ENCODE data around the gene APOLD1.
"Not testable (repeated sequence)": the region's sequence is repeated elsewhere in the genome, so short reads cannot be mapped to it uniquely, and the experiment has no call there.

Gene APOLD1

GRCh38 chr12:12807970-12808702, 22.7 kb downstream of the APOLD1 start:
- DNase-seq (ENCODE audit: low spot score): peak; percentile 49

- no peak for DNase-seq (ENCODE audit: low spot score)
Observed at GRCh38 chr12:12810553-12811021, 25.1 kb downstream of the APOLD1 start.

GRCh38 chr12:12811343-12811742, 25.9 kb downstream of the APOLD1 start:
- peak; percentile 16 for DNase-seq (ENCODE audit: low spot score)

GRCh38 chr12:12812174-12812573, 26.7 kb downstream of the APOLD1 start:
- DNase-seq (ENCODE audit: low spot score): no peak

- DNase-seq (ENCODE audit: low spot score): no peak
Observed at GRCh38 chr12:12812618-12813119, 27.2 kb downstream of the APOLD1 start.

GRCh38 chr12:12813120-12814101, 28.0 kb downstream of the APOLD1 start, which contains the start of gene DDX47:
Gene DDX47, plus strand, starts transcription at chr12:12813346. Its CDS starts 22 bp downstream, at chr12:12813368.
- DNase-seq (ENCODE audit: low spot score): peak; percentile 90

GRCh38 chr12:12817616-12818015, 32.2 kb downstream of the APOLD1 start:
- no peak for DNase-seq (ENCODE audit: low spot score)

- no peak for DNase-seq (ENCODE audit: low spot score)
Observed at GRCh38 chr12:12818701-12819100, 33.2 kb downstream of the APOLD1 start.

GRCh38 chr12:12819221-12819620, 33.8 kb downstream of the APOLD1 start:
- DNase-seq (ENCODE audit: low spot score): no peak

GRCh38 chr12:12819752-12820311, 34.4 kb downstream of the APOLD1 start:
- DNase-seq (ENCODE audit: low spot score): no peak

GRCh38 chr12:12820376-12820775, 34.9 kb downstream of the APOLD1 start:
- DNase-seq (ENCODE audit: low spot score): not testable (repeated sequence)

- no peak for DNase-seq (ENCODE audit: low spot score)
Observed at GRCh38 chr12:12821975-12822374, 36.5 kb downstream of the APOLD1 start.

- DNase-seq (ENCODE audit: low spot score): no peak
Observed at GRCh38 chr12:12822886-12823285, 37.4 kb downstream of the APOLD1 start.

- no peak for DNase-seq (ENCODE audit: low spot score)
Observed at GRCh38 chr12:12823300-12823699, 37.8 kb downstream of the APOLD1 start.

- no peak for DNase-seq (ENCODE audit: low spot score)
Observed at GRCh38 chr12:12823811-12824210, 38.4 kb downstream of the APOLD1 start.

GRCh38 chr12:12835378-12836146, 50.1 kb downstream of the APOLD1 start:
- DNase-seq (ENCODE audit: low spot score): no peak

GRCh38 chr12:12836571-12836970, 51.1 kb downstream of the APOLD1 start:
- no peak for DNase-seq (ENCODE audit: low spot score)

GRCh38 chr12:12837025-12837812, 51.8 kb downstream of the APOLD1 start:
- DNase-seq (ENCODE audit: low spot score): peak; percentile 19

- DNase-seq (ENCODE audit: low spot score): no peak
Observed at GRCh38 chr12:12837813-12838153, 52.3 kb downstream of the APOLD1 start.

- DNase-seq (ENCODE audit: low spot score): no peak
Observed at GRCh38 chr12:12839003-12839395, 53.5 kb downstream of the APOLD1 start.

- DNase-seq (ENCODE audit: low spot score): not testable (repeated sequence)
Observed at GRCh38 chr12:12839439-12839838, 54.0 kb downstream of the APOLD1 start.

All from globus pallidus (tissue), 1 donor.